H1 (cell line): ENCODE measurements around the gene GAB2. TPM values are rescaled to one million over a fixed set of nuclear protein-coding genes. Genes with fewer than 3 reads are reported as not detected.

Source experiments
- CTCF ChIA-PET: fragments of 300-600 bp; sonication (Branson Sonifier 250); formaldehyde crosslinking; loops from one replicate; lab custom pipeline; 2021; ENCODE audit not compliant: partially characterized antibody; lab: Charles Lee
- POLR2A ChIA-PET: fragments of 300-600 bp; sonication (Branson Sonifier 250); formaldehyde crosslinking; loops from one replicate; lab custom pipeline; 2021; ENCODE audit warnings: inconsistent platforms; ENCODE audit not compliant: partially characterized antibody; lab: Charles Lee
- DNase-seq, 2 experiments: peaks; one replicate each; pipeline versions ENCODE4 v3.0.0 to v3.0.0-alpha.2; 2010 to 2022; ENCODE audit warnings: low spot score in 2 of 2, low read depth in 1 of 2, mixed read lengths in 1 of 2
- FAIRE-seq: peaks from 2 replicates; lab custom pipeline; 2011; peaks lifted over from hg19 to GRCh38; lab: Jason Lieb, UNC
- H2AFZ ChIP-seq: 2 replicates; pipeline ENCODE4 v1.8.1; 2012; ENCODE audit warnings: low read length, inconsistent platforms
- H2AK5ac ChIP-seq: 2 replicates; pipeline ENCODE4 v1.6.1; 2013; ENCODE audit warnings: low read depth, low read length
- H2BK120ac ChIP-seq: replicated peaks from 2 replicates; pipeline ENCODE3; 2013; ENCODE audit warnings: low read depth, low read length, inconsistent platforms
- H2BK12ac ChIP-seq: 2 replicates; pipeline ENCODE4 v1.6.1; 2013; ENCODE audit warnings: low read depth, low read length
- H2BK15ac ChIP-seq: 2 replicates; pipeline ENCODE4 v1.6.1; 2013; ENCODE audit warnings: low read length
- H2BK20ac ChIP-seq: 2 replicates; pipeline ENCODE4 v1.6.1; 2013; ENCODE audit warnings: low read length
- H2BK5ac ChIP-seq: 2 replicates; pipeline ENCODE4 v1.6.1; 2013; ENCODE audit warnings: low read depth, low read length
- H3K14ac ChIP-seq: 2 replicates; pipeline ENCODE4 v1.6.1; 2013; ENCODE audit warnings: inconsistent platforms; ENCODE audit not compliant: insufficient read length
- H3K18ac ChIP-seq: 2 replicates; pipeline ENCODE4 v1.6.1; 2013; ENCODE audit warnings: low read length; ENCODE audit errors: extremely low read depth
- H3K23ac ChIP-seq: 2 replicates; pipeline ENCODE4 v1.6.1; 2013; ENCODE audit warnings: inconsistent platforms; ENCODE audit not compliant: insufficient read length
- H3K23me2 ChIP-seq: 2 replicates; pipeline ENCODE4 v1.6.1; 2013; ENCODE audit warnings: low read depth, low read length
- H3K27ac ChIP-seq: 2 replicates; pipeline ENCODE4 v1.6.1; 2011; ENCODE audit warnings: low read depth, low read length, inconsistent platforms
- H3K27me3 ChIP-seq, 4 experiments: replicated peaks in 1 of 4; 1 replicate in 1 of 4; 2 replicates in 3 of 4; pipeline versions ENCODE4 v1.6.1 to v1.8.1; 2011 to 2013; ENCODE audit warnings: low read length in 3 of 4, mild to moderate bottlenecking in 3 of 4, inconsistent platforms in 2 of 4, mixed read lengths in 2 of 4, moderate library complexity in 1 of 4; ENCODE audit not compliant: control insufficient read depth in 3 of 4, insufficient read depth in 3 of 4; ENCODE audit errors: extremely low read depth in 1 of 4
- H3K36me3 ChIP-seq, 4 experiments: 2 replicates each; pipeline versions ENCODE4 v1.6.1 to v1.8.1; 2011 to 2013; ENCODE audit warnings: mild to moderate bottlenecking in 4 of 4, low read length in 3 of 4, moderate library complexity in 2 of 4, control low read depth in 1 of 4, inconsistent platforms in 1 of 4; ENCODE audit not compliant: insufficient read depth in 4 of 4, control insufficient read depth in 2 of 4
- H3K4ac ChIP-seq: replicated peaks from 2 replicates; pipeline ENCODE3; 2013; ENCODE audit warnings: low read length, low read depth, mixed read lengths, inconsistent platforms; ENCODE audit not compliant: insufficient read length
- H3K4me1 ChIP-seq, 4 experiments: replicated peaks in 1 of 4; 1 replicate in 1 of 4; 2 replicates in 3 of 4; pipeline versions ENCODE4 v1.6.1 to v1.8.1; 2011 to 2013; ENCODE audit warnings: low read length in 3 of 4, inconsistent platforms in 2 of 4, mixed read lengths in 1 of 4; ENCODE audit not compliant: insufficient read depth in 4 of 4, control insufficient read depth in 3 of 4
- H3K4me2 ChIP-seq, 2 experiments: 2 replicates each; pipeline versions ENCODE4 v1.6.1 to v1.8.1; 2011 to 2013; ENCODE audit warnings: low read depth in 2 of 2, low read length in 2 of 2, control low read depth in 1 of 2, inconsistent platforms in 1 of 2, mild to moderate bottlenecking in 1 of 2; ENCODE audit not compliant: insufficient read depth in 1 of 2
- H3K4me3 ChIP-seq, 4 experiments: fragments of 200-600, 300-600 bp in 1 of 4; sonication (generic), shearing (Covaris generic), sonication (Bioruptor Twin) in 1 of 4; 2 replicates each; pipeline versions ENCODE4 v1.5.1 to v1.8.1; 2011 to 2016; ENCODE audit warnings: low read length in 4 of 4, low read depth in 3 of 4, control low read depth in 2 of 4, inconsistent platforms in 2 of 4, mild to moderate bottlenecking in 2 of 4, mixed read lengths in 1 of 4, moderate library complexity in 1 of 4; ENCODE audit not compliant: insufficient read depth in 2 of 4; ENCODE audit errors: extremely low read depth in 1 of 4
- H3K56ac ChIP-seq: replicated peaks from 2 replicates; pipeline ENCODE3; 2013; ENCODE audit warnings: low read depth, mild to moderate bottlenecking, mixed read lengths, low read length, inconsistent platforms; ENCODE audit not compliant: insufficient read length
- H3K79me1 ChIP-seq: 2 replicates; pipeline ENCODE4 v1.6.1; 2013; ENCODE audit warnings: low read depth, low read length, control low read depth
- H3K79me2 ChIP-seq, 2 experiments: 2 replicates each; pipeline versions ENCODE4 v1.6.1 to v1.8.1; 2012 to 2013; ENCODE audit warnings: low read length in 2 of 2, mild to moderate bottlenecking in 2 of 2, inconsistent platforms in 1 of 2; ENCODE audit not compliant: insufficient read depth in 2 of 2, control insufficient read depth in 1 of 2
- H3K9ac ChIP-seq, 4 experiments: replicated peaks in 1 of 4; 1 replicate in 1 of 4; 2 replicates in 3 of 4; pipeline versions ENCODE4 v1.6.1 to v1.8.1; 2011 to 2013; ENCODE audit warnings: low read depth in 3 of 4, low read length in 3 of 4, control low read depth in 2 of 4, mild to moderate bottlenecking in 2 of 4, moderate library complexity in 2 of 4, inconsistent platforms in 1 of 4; ENCODE audit errors: extremely low read depth in 1 of 4
- H3K9me3 ChIP-seq, 2 experiments: 2 replicates each; pipeline versions ENCODE4 v1.6.1 to v1.8.1; 2012 to 2013; ENCODE audit warnings: mild to moderate bottlenecking in 2 of 2, moderate library complexity in 2 of 2, control low read depth in 1 of 2, inconsistent platforms in 1 of 2, low read depth in 1 of 2, low read length in 1 of 2, mixed read lengths in 1 of 2; ENCODE audit not compliant: insufficient read depth in 2 of 2
- H4K20me1 ChIP-seq, 2 experiments: replicated peaks in 1 of 2; 2 replicates each; pipeline versions ENCODE3 to v1.8.1; 2011 to 2013; ENCODE audit warnings: inconsistent platforms in 2 of 2, low read length in 2 of 2, mild to moderate bottlenecking in 1 of 2; ENCODE audit not compliant: insufficient read depth in 2 of 2, control insufficient read depth in 1 of 2
- H4K5ac ChIP-seq: 2 replicates; pipeline ENCODE4 v1.6.1; 2013; ENCODE audit warnings: low read length, low read depth, mixed read lengths, inconsistent platforms; ENCODE audit not compliant: insufficient read length
- H4K8ac ChIP-seq: 2 replicates; pipeline ENCODE4 v1.8.0; 2013; ENCODE audit warnings: mild to moderate bottlenecking, moderate library complexity, low read length, inconsistent platforms; ENCODE audit not compliant: insufficient read depth; ENCODE audit errors: extremely low read depth
- H4K91ac ChIP-seq: replicated peaks from 2 replicates; pipeline ENCODE3; 2013; ENCODE audit warnings: low read length, mixed read lengths, inconsistent platforms; ENCODE audit not compliant: insufficient read length
- CBX5 ChIP-seq: fragments of 300-800, 300-1000 bp; sonication (generic); IDR thresholded peaks from 2 replicates; pipeline ENCODE4 v1.7.1; 2016; ENCODE audit warnings: antibody characterized with exemption, low read length, low read depth
- NRF1 ChIP-seq: IDR thresholded peaks from 2 replicates; pipeline ENCODE4 v1.6.1; 2011; ENCODE audit warnings: mild to moderate bottlenecking, low read depth, low read length, improper control_type of control experiment
- WGBS, 2 experiments: shearing (Covaris generic) in 1 of 2; methylation state at CpG; one replicate each; pipeline versions ENCODE4 v1.1.6 to v1.1.7; 2013 to 2015; ENCODE audit warnings: low lambda C conversion rate in 2 of 2, mixed read lengths in 2 of 2, inconsistent platforms in 1 of 2, low coverage in 1 of 2, missing lambda C conversion rate in 1 of 2; ENCODE audit not compliant: insufficient replicate concordance in 2 of 2, insufficient coverage in 1 of 2, insufficient read length in 1 of 2; ENCODE audit errors: extremely low coverage in 1 of 2, missing lambda C conversion rate in 1 of 2; 5-methylcytosine and 5-hydroxymethylcytosine counted together
- polyA plus RNA-seq, 7 experiments: library from polyadenylated mRNA; depleted of rRNA in 3 of 7; stranded (reverse) in 5 of 7; unstranded in 2 of 7; fragments of >200 nt in 5 of 7; fragments of 200-250 nt in 2 of 7; gene quantifications; 1 replicate in 5 of 7; 2 replicates in 1 of 7; 4 replicates in 1 of 7; pipeline versions ENCODE4 v1.2.1 to v1.2.3, GENCODE V29; 2011 to 2013; ENCODE audit warnings: missing spikeins in 2 of 7, mixed read lengths in 2 of 7
- total RNA-seq: library from RNA; stranded (reverse); fragmentation: NEBNext Ultra II Directional; extraction: Animal tissue kit (Norgen Biotek cat#: 25700); gene quantifications from 2 replicates; pipeline ENCODE4 v1.2.1, GENCODE V29; 2021

GAB2 gene
- total and polyA plus RNA-seq, 2 of the 8 experiments (the other 6 are each of a cell fraction or from before 2014, with no cell fraction given) = 6.3 to 14.0 TPM

DNA sequence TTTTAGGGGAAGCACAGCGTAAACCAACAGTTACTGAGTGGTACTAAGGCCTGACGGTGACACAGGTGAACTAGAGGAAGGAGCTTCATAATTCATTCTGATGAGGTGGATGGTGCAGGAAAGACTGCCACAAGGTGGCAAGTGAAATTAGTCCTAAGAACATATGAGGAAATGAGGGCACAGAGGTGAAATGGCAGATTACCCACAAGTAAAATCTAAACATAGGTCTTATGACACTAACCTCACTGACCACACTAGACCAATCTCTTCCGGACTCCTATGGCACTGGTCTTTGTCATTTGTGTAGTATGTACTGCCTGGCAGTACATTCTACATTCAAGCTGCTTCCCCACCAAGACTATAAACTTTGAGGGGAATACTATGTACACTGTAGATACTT lies 20.2 kb downstream of the GAB2 start:
- Histone ChIP-seq H3K36me3 (no peaks in the 10 kb centered on the region), H3K27me3 (peaks cover 0 to 6% (median 4%) of the 10 kb centered on the region in 4 experiments; a peak in 2 of 7 replicates), H3K9me3 (no peaks in the 10 kb centered on the region), H3K4me1 (peaks cover 0 to 6% (median 5%) of the 10 kb centered on the region in 4 experiments; a peak in 4 of 7 replicates), H3K4me3 (no peak overlapping the region), H3K23me2 (no peaks in the 10 kb centered on the region), H3K4me2 (no peak overlapping the region), H2BK15ac (no peak overlapping the region), H4K5ac (no peak overlapping the region), H4K20me1 (peaks cover 2 to 12% of the 10 kb centered on the region in 2 experiments), H2BK120ac (no peak overlapping the region), H2BK12ac (no peak overlapping the region), H3K4ac (no peak overlapping the region), H2AK5ac (no peak overlapping the region), H2BK20ac (no peak overlapping the region), H3K56ac (no peak overlapping the region), H3K9ac (no peak overlapping the region), H2BK5ac (no peak overlapping the region), H4K91ac (no peak overlapping the region), H3K27ac (no peak overlapping the region), H3K14ac (no peak overlapping the region), H2AFZ (no peak overlapping the region), H3K23ac (no peak overlapping the region), H3K79me2 (no peaks in the 10 kb centered on the region), H3K79me1 (peaks cover 3% of the 10 kb centered on the region; the same call in 1 of the 2 replicates), H3K18ac (no peak overlapping the region), H4K8ac (no peak overlapping the region)
- DNase-seq = no peak
- ChIA-PET CTCF (interaction anchor here (1.0 to 2.2 kb wide), 2 partner anchors 16 to 169 kb away, joined by 3 to 6 read pairs; no protein-coding TSS in a partner anchor), POLR2A (no interaction called here)
- TF ChIP-seq CBX5 (no peak), NRF1 (no peak)
- 88% methylated on average over 3 of the region's 3 CpGs; no CpG with 5 or more reads in 1 of the 2 experiments for WGBS, 2 experiments
- FAIRE-seq = no peak
